Esophagus (tissue), 2 donors: ENCODE data around the gene C3AR1. TPM values are rescaled to one million over a fixed set of nuclear protein-coding genes. Genes with fewer than 3 reads are reported as not detected.
"Not testable (repeated sequence)": the region's sequence is repeated elsewhere in the genome, so short reads cannot be mapped to it uniquely, and the experiment has no call there.

Experiments used
- H3K27ac ChIP-seq, 2 donors: one replicate each; pipeline ENCODE4 v1.5.1; 2013; ENCODE audit warnings: low read depth in 2 of 2, mild to moderate bottlenecking in 2 of 2, inconsistent platforms in 1 of 2, low read length in 1 of 2, moderate library complexity in 1 of 2
- H3K27me3 ChIP-seq, 2 donors: one replicate each; pipeline ENCODE4 v1.6.1; 2013; ENCODE audit warnings: low read length in 2 of 2, control low read depth in 1 of 2, mild to moderate bottlenecking in 1 of 2; ENCODE audit not compliant: insufficient read depth in 2 of 2, control insufficient read depth in 1 of 2
- H3K36me3 ChIP-seq, 2 donors: one replicate each; pipeline ENCODE4 v1.6.1; 2013; ENCODE audit warnings: low read length in 1 of 2; ENCODE audit not compliant: control insufficient read depth in 2 of 2, insufficient read depth in 2 of 2
- H3K4me1 ChIP-seq, 2 donors: one replicate each; pipeline ENCODE4 v1.6.1; 2013; ENCODE audit warnings: low read length in 1 of 2; ENCODE audit not compliant: control insufficient read depth in 2 of 2, insufficient read depth in 2 of 2
- H3K4me3 ChIP-seq, 2 donors: one replicate each; pipeline ENCODE4 v1.5.1; 2013; ENCODE audit warnings: low read length in 2 of 2, mild to moderate bottlenecking in 2 of 2, low read depth in 1 of 2, moderate library complexity in 1 of 2
- H3K9me3 ChIP-seq, 2 donors: one replicate each; pipeline ENCODE4 v1.6.1; 2013; ENCODE audit warnings: mild to moderate bottlenecking in 2 of 2, low read depth in 1 of 2, low read length in 1 of 2, moderate library complexity in 1 of 2; ENCODE audit not compliant: control insufficient read depth in 2 of 2, insufficient read depth in 1 of 2
- WGBS, 2 donors: extraction: QIAGEN DNeasy Blood & Tissue Kit; methylation state at CpG; one replicate each; pipeline ENCODE4 v1.1.7; 2013; 5-methylcytosine and 5-hydroxymethylcytosine counted together
- polyA plus RNA-seq, 2 donors: library from polyadenylated mRNA; stranded (reverse); fragments of 200-250 nt; gene quantifications; one replicate each; pipeline ENCODE4 v1.2.3, GENCODE V29; 2013
- donor health status: healthy with polysubstance abuse.
- donor health status: Bipolar disorder and iron deficiency.

Gene C3AR1
- polyA plus RNA-seq, 2 donors: 0.65 to 0.94 TPM

GRCh38 chr12:8018666-8019581 lies 47.2 kb downstream of the C3AR1 start:
- H3K9me3 ChIP-seq: no peaks in the 10 kb centered on the region
- 3 to 6% methylated on average over 58 of the region's 58 CpGs for WGBS, 2 donors
- H3K4me3 ChIP-seq: peak overlapping the region; percentile 10 to 28
- H3K27ac ChIP-seq: no peak overlapping the region
- H3K36me3 ChIP-seq: no peaks in the 10 kb centered on the region
- peaks cover 0 to 13% of the 10 kb centered on the region in 2 donors for H3K27me3 ChIP-seq
- H3K4me1 ChIP-seq: peaks cover 4% of the 10 kb centered on the region in 2 donors

- H3K4me3 ChIP-seq: peak overlapping the region in 1 of 2 donors; percentile 28
- H3K9me3 ChIP-seq, H3K36me3 ChIP-seq, H3K4me1 ChIP-seq, H3K27ac ChIP-seq: not testable (repeated sequence)
- WGBS, 2 donors: 65 to 67% methylated on average over 16 of the region's 16 CpGs
- peaks cover 0 to 13% of the 10 kb centered on the region in 2 donors for H3K27me3 ChIP-seq
Measured at GRCh38 chr12:8018213-8018612, 47.9 kb downstream of the C3AR1 start.

- WGBS, 2 donors: 52 to 59% methylated on average over 18 of the region's 18 CpGs
- Histone ChIP-seq H3K27ac (no peak overlapping the region), H3K9me3 (no peaks in the 10 kb centered on the region), H3K4me1 (peaks cover 4% of the 10 kb centered on the region in 2 donors), H3K27me3 (peaks cover 0 to 13% of the 10 kb centered on the region in 2 donors), H3K4me3 (no peak overlapping the region), H3K36me3 (no peaks in the 10 kb centered on the region)
Measured at GRCh38 chr12:8014836-8015235, 51.3 kb downstream of the C3AR1 start.

- Histone ChIP-seq H3K9me3 (no peaks in the 10 kb centered on the region), H3K27ac (no peak overlapping the region), H3K36me3 (no peaks in the 10 kb centered on the region), H3K4me1 (no peaks in the 10 kb centered on the region), H3K4me3 (no peak overlapping the region), H3K27me3 (peaks cover 0 to 2% of the 10 kb centered on the region in 2 donors)
- 79 to 85% methylated on average over 7 of the region's 7 CpGs for WGBS, 2 donors
Measured at GRCh38 chr12:8012651-8013309, 53.4 kb downstream of the C3AR1 start.

GRCh38 chr12:8011331-8011730 lies 54.8 kb downstream of the C3AR1 start:
- Histone ChIP-seq H3K4me3 (no peak overlapping the region), H3K4me1 (no peaks in the 10 kb centered on the region), H3K27me3 (no peaks in the 10 kb centered on the region), H3K9me3 (no peaks in the 10 kb centered on the region), H3K27ac (no peak overlapping the region), H3K36me3 (no peaks in the 10 kb centered on the region)
- WGBS, 2 donors: 46 to 59% methylated on average over 7 of the region's 7 CpGs

Other genes with a start within 250 kb of the C3AR1 start
- not detected for gene SLC2A14, start 193.4 kb downstream of the C3AR1 start, polyA plus RNA-seq
- 1 to 10 TPM; 1.2 to 2.1 TPM for gene SLC2A3, start 130.2 kb downstream of the C3AR1 start, polyA plus RNA-seq
- gene FOXJ2, start 33.6 kb downstream of the C3AR1 start, polyA plus RNA-seq: 1 to 10 TPM; 4.2 TPM
- 10 to 100 TPM; 12.0 to 12.1 TPM for gene NECAP1, start 15.9 kb upstream of the C3AR1 start, polyA plus RNA-seq
- 1 to 10 TPM in 1 of 2 donors, under 1 TPM in 1; 0.92 to 1.3 TPM for gene CLEC4A, start 57.3 kb upstream of the C3AR1 start, polyA plus RNA-seq
- not detected for gene ZNF705A, start 90.7 kb upstream of the C3AR1 start, polyA plus RNA-seq
- under 1 TPM; 0.13 to 0.18 TPM for gene FAM90A1, start 161.3 kb upstream of the C3AR1 start, polyA plus RNA-seq